Activated naive CD8-positive, alpha-beta T cell treated with anti-CD3 and anti-CD28 coated beads for 36 hours (primary cell): ENCODE results near the gene PALS2. TPM values are rescaled to one million over a fixed set of nuclear protein-coding genes. Genes with fewer than 3 reads are reported as not detected.

Source experiments
- DNase-seq: peaks from one replicate; pipeline ENCODE4 v3.0.0; 2021
- H3K27ac Mint-ChIP-seq: one replicate; pipeline ENCODE4 v1.8.0; 2022; ENCODE audit warnings: mild to moderate bottlenecking, moderate library complexity, mixed read lengths
- H3K27me3 Mint-ChIP-seq: one replicate; pipeline ENCODE4 v1.8.0; 2022; ENCODE audit warnings: mild to moderate bottlenecking, mixed read lengths
- H3K36me3 Mint-ChIP-seq: one replicate; pipeline ENCODE4 v1.8.0; 2021; ENCODE audit warnings: mild to moderate bottlenecking, mixed read lengths
- H3K4me1 Mint-ChIP-seq: one replicate; pipeline ENCODE4 v1.8.0; 2021; ENCODE audit warnings: mixed read lengths
- H3K4me3 Mint-ChIP-seq: one replicate; pipeline ENCODE4 v1.8.0; 2022; ENCODE audit warnings: mild to moderate bottlenecking, moderate library complexity, mixed read lengths
- H3K9me3 Mint-ChIP-seq: one replicate; pipeline ENCODE4 v1.8.0; 2022; ENCODE audit warnings: mixed read lengths
- total RNA-seq, 2 experiments: library from RNA; stranded (reverse); gene quantifications; one replicate each; pipeline ENCODE4 v1.2.3, GENCODE V29; 2021

Gene PALS2, protein sequence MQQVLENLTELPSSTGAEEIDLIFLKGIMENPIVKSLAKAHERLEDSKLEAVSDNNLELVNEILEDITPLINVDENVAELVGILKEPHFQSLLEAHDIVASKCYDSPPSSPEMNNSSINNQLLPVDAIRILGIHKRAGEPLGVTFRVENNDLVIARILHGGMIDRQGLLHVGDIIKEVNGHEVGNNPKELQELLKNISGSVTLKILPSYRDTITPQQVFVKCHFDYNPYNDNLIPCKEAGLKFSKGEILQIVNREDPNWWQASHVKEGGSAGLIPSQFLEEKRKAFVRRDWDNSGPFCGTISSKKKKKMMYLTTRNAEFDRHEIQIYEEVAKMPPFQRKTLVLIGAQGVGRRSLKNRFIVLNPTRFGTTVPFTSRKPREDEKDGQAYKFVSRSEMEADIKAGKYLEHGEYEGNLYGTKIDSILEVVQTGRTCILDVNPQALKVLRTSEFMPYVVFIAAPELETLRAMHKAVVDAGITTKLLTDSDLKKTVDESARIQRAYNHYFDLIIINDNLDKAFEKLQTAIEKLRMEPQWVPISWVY
- 10 to 100 TPM; 38.5 to 40.9 TPM for total RNA-seq

DNA sequence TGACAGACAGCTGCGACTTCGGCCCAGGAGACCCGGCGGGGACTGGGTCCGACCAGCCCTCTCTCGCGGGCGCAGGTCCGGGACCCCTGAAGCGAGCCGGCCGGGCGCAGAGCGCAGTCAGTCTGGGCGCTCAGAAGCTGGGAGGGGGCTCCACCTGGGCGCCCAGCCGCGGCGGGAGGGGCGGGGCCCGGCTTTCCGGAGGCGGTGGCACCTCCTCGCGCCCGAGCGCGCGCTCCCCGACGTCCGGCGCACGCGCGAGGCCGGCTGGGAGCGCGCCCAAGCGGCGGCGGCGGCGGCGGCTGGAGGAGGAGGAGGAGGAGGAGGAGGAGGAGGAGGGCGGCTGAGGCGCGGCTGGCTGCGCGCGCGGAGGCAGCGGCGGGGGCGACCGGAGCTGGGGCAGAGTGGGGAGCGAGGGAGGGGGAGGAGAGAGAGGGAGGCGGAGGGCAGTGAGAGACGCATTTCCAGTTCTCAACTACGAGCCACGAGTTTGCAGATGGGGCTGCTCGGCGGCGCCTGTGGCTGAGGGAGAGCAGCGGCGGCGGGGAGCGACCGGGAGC lies at the start of gene PALS2:
Gene PALS2, plus strand, starts transcription at position 456 of the 557 bp plus-strand sequence. CDS start 50,216 bp downstream, outside the sequence.
- no peaks in the 10 kb centered on the region for H3K36me3 Mint-ChIP-seq
- H3K4me1 Mint-ChIP-seq, result peaks cover 34% of the 10 kb centered on the region
- H3K27me3 Mint-ChIP-seq, result peaks cover 22% of the 10 kb centered on the region
- peak within 1 kb of the TSS; percentile 87 for H3K4me3 Mint-ChIP-seq
- peak; percentile 85 for DNase-seq
- peak within 1 kb of the TSS; percentile 84 for H3K27ac Mint-ChIP-seq
- H3K9me3 Mint-ChIP-seq, result no peaks in the 10 kb centered on the region

GRCh38 chr7:24531255-24531654 lies 42.0 kb upstream of the PALS2 start:
- Mint-ChIP-seq H3K4me1 (no peaks in the 10 kb centered on the region), H3K9me3 (no peaks in the 10 kb centered on the region), H3K4me3 (no peak overlapping the region), H3K36me3 (no peaks in the 10 kb centered on the region), H3K27me3 (no peaks in the 10 kb centered on the region), H3K27ac (no peak overlapping the region)
- no peak for DNase-seq

GRCh38 chr7:24536682-24537081 lies 36.6 kb upstream of the PALS2 start:
- H3K36me3 Mint-ChIP-seq, result no peaks in the 10 kb centered on the region
- DNase-seq, result no peak
- no peaks in the 10 kb centered on the region for H3K9me3 Mint-ChIP-seq
- no peak overlapping the region for H3K27ac Mint-ChIP-seq
- H3K4me1 Mint-ChIP-seq, result no peaks in the 10 kb centered on the region
- no peak overlapping the region for H3K4me3 Mint-ChIP-seq
- H3K27me3 Mint-ChIP-seq, result no peaks in the 10 kb centered on the region

- no peak for DNase-seq
- Mint-ChIP-seq H3K4me3 (no peak overlapping the region), H3K4me1 (no peaks in the 10 kb centered on the region), H3K9me3 (no peaks in the 10 kb centered on the region), H3K36me3 (no peaks in the 10 kb centered on the region), H3K27ac (no peak overlapping the region), H3K27me3 (peaks cover 4% of the 10 kb centered on the region)
Observed at GRCh38 chr7:24540956-24541355, 32.3 kb upstream of the PALS2 start.

GRCh38 chr7:24545215-24545614 lies 28.0 kb upstream of the PALS2 start:
- Mint-ChIP-seq H3K4me3 (no peak overlapping the region), H3K27ac (no peak overlapping the region), H3K36me3 (no peaks in the 10 kb centered on the region), H3K9me3 (no peaks in the 10 kb centered on the region), H3K4me1 (no peaks in the 10 kb centered on the region), H3K27me3 (peaks cover 8% of the 10 kb centered on the region)
- no peak for DNase-seq

DNA sequence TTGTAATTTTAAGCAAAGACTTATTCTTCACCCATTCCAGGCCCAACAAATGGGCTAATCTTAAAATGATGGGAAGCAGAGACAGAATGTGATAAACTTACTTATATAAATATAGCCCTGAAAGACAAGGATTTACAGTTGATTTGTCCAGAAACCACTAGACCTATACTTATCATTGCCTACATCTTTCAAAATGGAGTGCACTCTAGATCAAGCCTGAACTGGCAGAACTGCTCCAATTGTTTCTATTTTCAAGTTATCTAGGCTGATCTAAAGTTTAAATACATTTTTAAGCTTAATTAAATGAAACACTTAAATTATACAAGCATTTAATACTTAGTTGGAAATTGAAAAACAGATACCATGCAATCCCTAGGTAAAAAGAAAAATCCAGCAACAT lies 24.9 kb upstream of the PALS2 start:
- no peak overlapping the region for H3K4me3 Mint-ChIP-seq
- H3K9me3 Mint-ChIP-seq, result no peaks in the 10 kb centered on the region
- no peak for DNase-seq
- no peaks in the 10 kb centered on the region for H3K4me1 Mint-ChIP-seq
- peaks cover 8% of the 10 kb centered on the region for H3K27me3 Mint-ChIP-seq
- no peaks in the 10 kb centered on the region for H3K36me3 Mint-ChIP-seq
- H3K27ac Mint-ChIP-seq, result no peak overlapping the region

GRCh38 chr7:24549991-24550390 lies 23.3 kb upstream of the PALS2 start:
- Mint-ChIP-seq H3K4me1 (no peaks in the 10 kb centered on the region), H3K36me3 (no peaks in the 10 kb centered on the region), H3K4me3 (no peak overlapping the region), H3K27me3 (peaks cover 8% of the 10 kb centered on the region), H3K27ac (no peak overlapping the region), H3K9me3 (no peaks in the 10 kb centered on the region)
- no peak for DNase-seq

DNA sequence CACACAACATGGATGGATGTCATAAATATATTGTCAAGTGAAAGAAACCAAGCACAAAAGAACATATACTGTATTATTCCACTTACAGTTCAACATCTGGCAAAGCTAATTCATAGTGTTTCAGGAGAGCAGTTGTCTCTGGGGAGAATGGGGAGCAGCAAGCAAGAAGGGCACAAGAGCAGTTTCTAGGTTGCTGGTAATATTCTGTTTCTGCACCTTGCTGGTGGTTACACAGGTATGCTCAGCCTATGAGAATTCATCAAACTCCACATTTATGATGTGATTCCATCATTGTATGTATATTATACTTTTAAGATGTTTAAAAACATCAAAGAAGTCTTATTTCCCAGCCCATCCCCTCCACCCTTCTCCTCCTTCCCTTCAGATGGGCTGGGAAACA lies 18.1 kb upstream of the PALS2 start:
- H3K27ac Mint-ChIP-seq, result no peak overlapping the region
- H3K9me3 Mint-ChIP-seq, result no peaks in the 10 kb centered on the region
- H3K4me1 Mint-ChIP-seq, result peaks cover 1% of the 10 kb centered on the region
- no peak for DNase-seq
- no peaks in the 10 kb centered on the region for H3K36me3 Mint-ChIP-seq
- H3K4me3 Mint-ChIP-seq, result no peak overlapping the region
- H3K27me3 Mint-ChIP-seq, result no peaks in the 10 kb centered on the region

GRCh38 chr7:24555719-24556118 lies 17.5 kb upstream of the PALS2 start:
- H3K4me1 Mint-ChIP-seq, result peaks cover 7% of the 10 kb centered on the region
- no peak for DNase-seq
- H3K4me3 Mint-ChIP-seq, result no peak overlapping the region

DNA sequence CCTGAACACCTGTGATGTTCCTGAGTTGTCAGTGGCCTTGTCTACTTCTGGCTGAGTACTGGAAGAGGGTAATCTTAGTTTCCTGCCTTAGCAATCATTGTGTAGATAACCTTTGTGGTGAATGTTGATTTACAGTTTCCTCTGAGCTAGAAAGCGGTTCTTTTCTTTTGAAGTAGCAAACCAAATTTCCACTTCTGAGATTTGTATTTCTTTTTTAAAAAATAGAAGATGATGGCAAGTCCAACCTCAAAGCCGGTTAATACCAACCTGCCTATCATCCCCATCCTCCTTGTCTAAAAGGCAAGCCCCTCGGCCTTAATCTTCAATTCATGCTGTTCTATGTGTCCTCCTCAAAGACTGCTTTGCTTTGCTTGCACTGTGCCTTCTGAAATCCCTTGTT lies 12.5 kb upstream of the PALS2 start:
- H3K36me3 Mint-ChIP-seq, result no peaks in the 10 kb centered on the region
- no peak for DNase-seq
- no peaks in the 10 kb centered on the region for H3K27me3 Mint-ChIP-seq
- H3K4me3 Mint-ChIP-seq, result no peak overlapping the region
- no peaks in the 10 kb centered on the region for H3K9me3 Mint-ChIP-seq
- H3K27ac Mint-ChIP-seq, result no peak overlapping the region
- peaks cover 16% of the 10 kb centered on the region for H3K4me1 Mint-ChIP-seq

More at GRCh38 chr7:24555719-24556118, 17.5 kb upstream of the PALS2 start:
- Mint-ChIP-seq H3K36me3 (no peaks in the 10 kb centered on the region), H3K27ac (no peak overlapping the region), H3K27me3 (no peaks in the 10 kb centered on the region), H3K9me3 (no peaks in the 10 kb centered on the region)

DNA sequence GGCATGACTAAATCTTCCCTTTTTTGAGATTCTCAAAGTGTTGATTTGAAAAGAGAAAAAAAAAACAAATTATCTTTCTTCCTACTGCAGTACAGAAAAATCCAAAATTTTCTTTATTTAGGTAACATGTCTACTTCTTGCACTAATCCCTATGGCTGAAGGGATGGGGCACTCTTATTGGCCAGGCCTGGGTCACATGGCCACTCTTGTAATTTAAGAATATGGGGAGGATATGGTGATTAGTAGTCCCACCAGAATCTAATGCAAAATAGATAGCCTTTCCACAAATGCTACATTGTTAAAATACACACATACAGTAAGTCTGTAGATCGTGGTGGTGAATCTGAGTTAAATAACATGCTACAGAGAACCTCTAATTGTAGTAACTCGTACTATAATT lies 7.0 kb upstream of the PALS2 start:
- Mint-ChIP-seq H3K4me3 (no peak overlapping the region), H3K4me1 (peaks cover 6% of the 10 kb centered on the region), H3K36me3 (no peaks in the 10 kb centered on the region), H3K27ac (no peak overlapping the region), H3K27me3 (peaks cover 16% of the 10 kb centered on the region), H3K9me3 (no peaks in the 10 kb centered on the region)
- no peak for DNase-seq

- Mint-ChIP-seq H3K27me3 (peaks cover 22% of the 10 kb centered on the region), H3K4me3 (no peak overlapping the region), H3K27ac (no peak overlapping the region), H3K9me3 (no peaks in the 10 kb centered on the region), H3K4me1 (peaks cover 24% of the 10 kb centered on the region), H3K36me3 (no peaks in the 10 kb centered on the region)
- no peak for DNase-seq
Observed at GRCh38 chr7:24570983-24571382, 2.3 kb upstream of the PALS2 start.

DNA sequence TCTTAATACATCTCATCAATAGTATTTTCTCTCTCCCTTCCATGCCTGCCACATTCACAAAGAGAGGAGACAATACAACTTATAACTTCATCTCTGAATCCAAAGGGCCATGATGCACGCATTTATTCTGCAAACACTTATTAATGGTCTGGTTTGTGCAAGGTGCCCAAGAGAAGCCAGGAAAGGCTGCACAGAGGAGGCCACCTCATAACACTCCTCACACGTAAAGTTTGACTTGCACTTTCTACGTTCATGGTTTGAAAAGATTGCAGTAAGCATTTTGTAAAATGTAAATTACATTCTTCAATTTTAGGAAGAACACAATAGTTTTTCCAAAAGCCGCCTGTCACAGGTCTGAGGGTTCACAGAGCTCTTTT lies 1.2 kb upstream of the PALS2 start:
- peaks cover 22% of the 10 kb centered on the region for H3K27me3 Mint-ChIP-seq
- H3K36me3 Mint-ChIP-seq, result no peaks in the 10 kb centered on the region
- no peaks in the 10 kb centered on the region for H3K9me3 Mint-ChIP-seq
- no peak for DNase-seq
- peak overlapping the region; percentile 77 for H3K27ac Mint-ChIP-seq
- H3K4me3 Mint-ChIP-seq, result peak overlapping the region; percentile 80
- H3K4me1 Mint-ChIP-seq, result peaks cover 31% of the 10 kb centered on the region

DNA sequence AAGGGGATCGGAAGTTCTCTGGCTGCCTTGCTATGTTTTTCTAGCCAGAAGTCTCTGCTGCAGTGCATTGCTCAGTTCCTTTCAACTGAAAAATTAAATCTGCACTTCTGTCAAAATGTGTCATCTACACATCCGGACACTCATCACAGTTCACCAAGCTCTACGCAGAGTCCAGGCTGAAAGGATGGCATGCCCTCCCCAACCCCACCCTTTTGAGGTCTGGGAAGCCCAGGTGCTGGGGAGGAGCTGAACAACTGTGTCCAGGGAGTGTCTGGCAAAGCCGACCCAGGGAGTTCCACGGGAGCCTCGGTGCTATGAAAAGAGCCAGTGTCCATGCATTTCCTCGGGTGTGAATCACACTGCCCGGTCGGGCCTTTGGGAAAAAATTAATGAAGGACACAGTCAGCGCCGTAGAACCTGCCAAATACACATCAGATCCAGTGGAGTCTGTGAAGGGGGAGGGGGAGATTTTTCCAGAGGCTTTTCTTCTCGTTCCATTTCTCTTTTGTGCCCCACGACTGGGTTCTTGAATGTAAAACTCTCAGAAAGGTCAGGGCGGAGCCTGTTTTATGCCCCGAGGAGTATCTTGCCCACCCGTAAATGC lies 757 bp upstream of the PALS2 start:
- H3K4me3 Mint-ChIP-seq, result peak overlapping the region; percentile 80
- peaks cover 22% of the 10 kb centered on the region for H3K27me3 Mint-ChIP-seq
- no peaks in the 10 kb centered on the region for H3K36me3 Mint-ChIP-seq
- no peaks in the 10 kb centered on the region for H3K9me3 Mint-ChIP-seq
- no peak for DNase-seq
- H3K27ac Mint-ChIP-seq, result peak overlapping the region; percentile 77
- H3K4me1 Mint-ChIP-seq, result peaks cover 33% of the 10 kb centered on the region

DNA sequence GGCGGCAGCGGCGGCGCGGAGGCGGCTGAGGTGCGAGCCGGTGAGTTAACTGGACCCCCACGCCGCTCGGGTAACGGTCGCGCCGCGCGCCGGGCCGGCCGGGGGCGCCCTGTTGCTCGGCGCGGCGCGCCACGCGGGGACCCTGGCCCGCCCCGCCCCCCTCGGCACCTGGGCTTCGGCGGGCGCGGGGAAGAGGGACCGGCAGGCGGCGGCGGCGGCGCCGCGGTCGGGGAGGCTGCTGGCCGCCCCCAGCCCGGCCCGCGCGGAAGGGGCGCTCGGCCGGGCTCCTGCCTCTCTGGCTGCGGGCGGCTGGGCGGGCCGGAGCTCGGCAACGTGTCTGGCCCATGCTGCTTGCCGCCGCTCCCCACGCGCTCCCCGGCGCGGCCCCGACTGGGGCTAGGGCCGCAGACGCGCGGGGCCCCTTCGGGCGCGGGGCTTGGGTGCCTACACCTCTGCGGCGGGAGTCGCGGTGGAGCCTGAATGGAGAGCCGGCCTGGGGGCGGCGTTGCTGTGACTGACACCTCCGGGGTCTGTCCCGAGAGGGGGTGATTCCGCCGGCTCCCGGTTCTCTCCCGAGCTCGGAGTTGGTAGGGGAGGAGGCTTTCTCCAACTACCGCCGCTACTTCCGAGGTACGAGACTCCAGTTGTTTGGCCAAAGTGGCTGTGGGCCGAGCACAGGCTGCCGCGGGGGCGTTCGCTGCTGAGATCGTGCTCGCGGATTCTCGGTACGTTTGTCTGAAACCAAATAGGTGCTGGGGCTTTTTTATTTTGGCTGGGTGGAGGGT lies 494 bp downstream of the PALS2 start:
- Mint-ChIP-seq H3K36me3 (no peaks in the 10 kb centered on the region), H3K9me3 (no peaks in the 10 kb centered on the region)

More for the DNA sequence above, 494 bp downstream of the PALS2 start:
- Mint-ChIP-seq H3K27me3 (peaks cover 18% of the 10 kb centered on the region), H3K4me1 (peaks cover 40% of the 10 kb centered on the region), H3K27ac (peak overlapping the region; percentile 84), H3K4me3 (peak overlapping the region; percentile 87)
- DNase-seq, result peak; percentile 57
